H1 (cell line): Measurements from ENCODE around the gene MYH10. TPM values are rescaled to one million over a fixed set of nuclear protein-coding genes. Genes with fewer than 3 reads are reported as not detected.

Source experiments
- CTCF ChIA-PET: fragments of 300-600 bp; sonication (Branson Sonifier 250); formaldehyde crosslinking; loops from one replicate; lab custom pipeline; 2021; ENCODE audit not compliant: partially characterized antibody; lab: Charles Lee
- POLR2A ChIA-PET: fragments of 300-600 bp; sonication (Branson Sonifier 250); formaldehyde crosslinking; loops from one replicate; lab custom pipeline; 2021; ENCODE audit warnings: inconsistent platforms; ENCODE audit not compliant: partially characterized antibody; lab: Charles Lee
- DNase-seq, 2 experiments: peaks; one replicate each; pipeline versions ENCODE4 v3.0.0 to v3.0.0-alpha.2; 2010 to 2022; ENCODE audit warnings: low spot score in 2 of 2, low read depth in 1 of 2, mixed read lengths in 1 of 2
- FAIRE-seq: peaks from 2 replicates; lab custom pipeline; 2011; peaks lifted over from hg19 to GRCh38; lab: Jason Lieb, UNC
- H2AFZ ChIP-seq: 2 replicates; pipeline ENCODE4 v1.8.1; 2012; ENCODE audit warnings: low read length, inconsistent platforms
- H2AK5ac ChIP-seq: 2 replicates; pipeline ENCODE4 v1.6.1; 2013; ENCODE audit warnings: low read depth, low read length
- H2BK120ac ChIP-seq: replicated peaks from 2 replicates; pipeline ENCODE3; 2013; ENCODE audit warnings: low read depth, low read length, inconsistent platforms
- H2BK12ac ChIP-seq: 2 replicates; pipeline ENCODE4 v1.6.1; 2013; ENCODE audit warnings: low read depth, low read length
- H2BK15ac ChIP-seq: 2 replicates; pipeline ENCODE4 v1.6.1; 2013; ENCODE audit warnings: low read length
- H2BK20ac ChIP-seq: 2 replicates; pipeline ENCODE4 v1.6.1; 2013; ENCODE audit warnings: low read length
- H2BK5ac ChIP-seq: 2 replicates; pipeline ENCODE4 v1.6.1; 2013; ENCODE audit warnings: low read depth, low read length
- H3K14ac ChIP-seq: 2 replicates; pipeline ENCODE4 v1.6.1; 2013; ENCODE audit warnings: inconsistent platforms; ENCODE audit not compliant: insufficient read length
- H3K18ac ChIP-seq: 2 replicates; pipeline ENCODE4 v1.6.1; 2013; ENCODE audit warnings: low read length; ENCODE audit errors: extremely low read depth
- H3K23ac ChIP-seq: 2 replicates; pipeline ENCODE4 v1.6.1; 2013; ENCODE audit warnings: inconsistent platforms; ENCODE audit not compliant: insufficient read length
- H3K23me2 ChIP-seq: 2 replicates; pipeline ENCODE4 v1.6.1; 2013; ENCODE audit warnings: low read depth, low read length
- H3K27ac ChIP-seq: 2 replicates; pipeline ENCODE4 v1.6.1; 2011; ENCODE audit warnings: low read depth, low read length, inconsistent platforms
- H3K27me3 ChIP-seq, 4 experiments: replicated peaks in 1 of 4; 1 replicate in 1 of 4; 2 replicates in 3 of 4; pipeline versions ENCODE4 v1.6.1 to v1.8.1; 2011 to 2013; ENCODE audit warnings: low read length in 3 of 4, mild to moderate bottlenecking in 3 of 4, inconsistent platforms in 2 of 4, mixed read lengths in 2 of 4, moderate library complexity in 1 of 4; ENCODE audit not compliant: control insufficient read depth in 3 of 4, insufficient read depth in 3 of 4; ENCODE audit errors: extremely low read depth in 1 of 4
- H3K36me3 ChIP-seq, 4 experiments: 2 replicates each; pipeline versions ENCODE4 v1.6.1 to v1.8.1; 2011 to 2013; ENCODE audit warnings: mild to moderate bottlenecking in 4 of 4, low read length in 3 of 4, moderate library complexity in 2 of 4, control low read depth in 1 of 4, inconsistent platforms in 1 of 4; ENCODE audit not compliant: insufficient read depth in 4 of 4, control insufficient read depth in 2 of 4
- H3K4ac ChIP-seq: replicated peaks from 2 replicates; pipeline ENCODE3; 2013; ENCODE audit warnings: low read length, low read depth, mixed read lengths, inconsistent platforms; ENCODE audit not compliant: insufficient read length
- H3K4me1 ChIP-seq, 4 experiments: replicated peaks in 1 of 4; 1 replicate in 1 of 4; 2 replicates in 3 of 4; pipeline versions ENCODE4 v1.6.1 to v1.8.1; 2011 to 2013; ENCODE audit warnings: low read length in 3 of 4, inconsistent platforms in 2 of 4, mixed read lengths in 1 of 4; ENCODE audit not compliant: insufficient read depth in 4 of 4, control insufficient read depth in 3 of 4
- H3K4me2 ChIP-seq, 2 experiments: 2 replicates each; pipeline versions ENCODE4 v1.6.1 to v1.8.1; 2011 to 2013; ENCODE audit warnings: low read depth in 2 of 2, low read length in 2 of 2, control low read depth in 1 of 2, inconsistent platforms in 1 of 2, mild to moderate bottlenecking in 1 of 2; ENCODE audit not compliant: insufficient read depth in 1 of 2
- H3K4me3 ChIP-seq, 4 experiments: fragments of 200-600, 300-600 bp in 1 of 4; sonication (generic), shearing (Covaris generic), sonication (Bioruptor Twin) in 1 of 4; 2 replicates each; pipeline versions ENCODE4 v1.5.1 to v1.8.1; 2011 to 2016; ENCODE audit warnings: low read length in 4 of 4, low read depth in 3 of 4, control low read depth in 2 of 4, inconsistent platforms in 2 of 4, mild to moderate bottlenecking in 2 of 4, mixed read lengths in 1 of 4, moderate library complexity in 1 of 4; ENCODE audit not compliant: insufficient read depth in 2 of 4; ENCODE audit errors: extremely low read depth in 1 of 4
- H3K56ac ChIP-seq: replicated peaks from 2 replicates; pipeline ENCODE3; 2013; ENCODE audit warnings: low read depth, mild to moderate bottlenecking, mixed read lengths, low read length, inconsistent platforms; ENCODE audit not compliant: insufficient read length
- H3K79me1 ChIP-seq: 2 replicates; pipeline ENCODE4 v1.6.1; 2013; ENCODE audit warnings: low read depth, low read length, control low read depth
- H3K79me2 ChIP-seq, 2 experiments: 2 replicates each; pipeline versions ENCODE4 v1.6.1 to v1.8.1; 2012 to 2013; ENCODE audit warnings: low read length in 2 of 2, mild to moderate bottlenecking in 2 of 2, inconsistent platforms in 1 of 2; ENCODE audit not compliant: insufficient read depth in 2 of 2, control insufficient read depth in 1 of 2
- H3K9ac ChIP-seq, 4 experiments: replicated peaks in 1 of 4; 1 replicate in 1 of 4; 2 replicates in 3 of 4; pipeline versions ENCODE4 v1.6.1 to v1.8.1; 2011 to 2013; ENCODE audit warnings: low read depth in 3 of 4, low read length in 3 of 4, control low read depth in 2 of 4, mild to moderate bottlenecking in 2 of 4, moderate library complexity in 2 of 4, inconsistent platforms in 1 of 4; ENCODE audit errors: extremely low read depth in 1 of 4
- H3K9me3 ChIP-seq, 2 experiments: 2 replicates each; pipeline versions ENCODE4 v1.6.1 to v1.8.1; 2012 to 2013; ENCODE audit warnings: mild to moderate bottlenecking in 2 of 2, moderate library complexity in 2 of 2, control low read depth in 1 of 2, inconsistent platforms in 1 of 2, low read depth in 1 of 2, low read length in 1 of 2, mixed read lengths in 1 of 2; ENCODE audit not compliant: insufficient read depth in 2 of 2
- H4K20me1 ChIP-seq, 2 experiments: replicated peaks in 1 of 2; 2 replicates each; pipeline versions ENCODE3 to v1.8.1; 2011 to 2013; ENCODE audit warnings: inconsistent platforms in 2 of 2, low read length in 2 of 2, mild to moderate bottlenecking in 1 of 2; ENCODE audit not compliant: insufficient read depth in 2 of 2, control insufficient read depth in 1 of 2
- H4K5ac ChIP-seq: 2 replicates; pipeline ENCODE4 v1.6.1; 2013; ENCODE audit warnings: low read length, low read depth, mixed read lengths, inconsistent platforms; ENCODE audit not compliant: insufficient read length
- H4K8ac ChIP-seq: 2 replicates; pipeline ENCODE4 v1.8.0; 2013; ENCODE audit warnings: mild to moderate bottlenecking, moderate library complexity, low read length, inconsistent platforms; ENCODE audit not compliant: insufficient read depth; ENCODE audit errors: extremely low read depth
- H4K91ac ChIP-seq: replicated peaks from 2 replicates; pipeline ENCODE3; 2013; ENCODE audit warnings: low read length, mixed read lengths, inconsistent platforms; ENCODE audit not compliant: insufficient read length
- FOSL1 ChIP-seq: IDR thresholded peaks from 2 replicates; pipeline ENCODE4 v1.6.1; 2011; ENCODE audit warnings: mild to moderate bottlenecking, low read depth, low read length, moderate library complexity; ENCODE audit not compliant: insufficient read depth
- RFX5 ChIP-seq: IDR thresholded peaks from 2 replicates; pipeline ENCODE4 v1.6.1; 2011; ENCODE audit warnings: low read depth, low read length, improper control_type of control experiment, borderline replicate concordance
- SRF ChIP-seq: IDR thresholded peaks from 2 replicates; pipeline ENCODE4 v1.6.1; 2011; ENCODE audit warnings: mild to moderate bottlenecking, low read depth, low read length, moderate library complexity
- WGBS, 2 experiments: shearing (Covaris generic) in 1 of 2; methylation state at CpG; one replicate each; pipeline versions ENCODE4 v1.1.6 to v1.1.7; 2013 to 2015; ENCODE audit warnings: low lambda C conversion rate in 2 of 2, mixed read lengths in 2 of 2, inconsistent platforms in 1 of 2, low coverage in 1 of 2, missing lambda C conversion rate in 1 of 2; ENCODE audit not compliant: insufficient replicate concordance in 2 of 2, insufficient coverage in 1 of 2, insufficient read length in 1 of 2; ENCODE audit errors: extremely low coverage in 1 of 2, missing lambda C conversion rate in 1 of 2; 5-methylcytosine and 5-hydroxymethylcytosine counted together
- polyA plus RNA-seq, 7 experiments: library from polyadenylated mRNA; depleted of rRNA in 3 of 7; stranded (reverse) in 5 of 7; unstranded in 2 of 7; fragments of >200 nt in 5 of 7; fragments of 200-250 nt in 2 of 7; gene quantifications; 1 replicate in 5 of 7; 2 replicates in 1 of 7; 4 replicates in 1 of 7; pipeline versions ENCODE4 v1.2.1 to v1.2.3, GENCODE V29; 2011 to 2013; ENCODE audit warnings: missing spikeins in 2 of 7, mixed read lengths in 2 of 7
- total RNA-seq: library from RNA; stranded (reverse); fragmentation: NEBNext Ultra II Directional; extraction: Animal tissue kit (Norgen Biotek cat#: 25700); gene quantifications from 2 replicates; pipeline ENCODE4 v1.2.1, GENCODE V29; 2021

The MYH10 gene
- total and polyA plus RNA-seq, 2 of the 8 experiments (the other 6 are each of a cell fraction or from before 2014, with no cell fraction given), result 64.1 to 289 TPM

- H3K23me2 ChIP-seq, result no peaks in the 10 kb centered on the region
- H2AFZ ChIP-seq, result no peak overlapping the region
- peaks cover 12% of the 10 kb centered on the region for H3K79me1 ChIP-seq
- POLR2A ChIA-PET, result interaction anchor here (0.7 kb wide), 1 partner anchor 60 kb away, joined by 3 read pairs; no protein-coding TSS in a partner anchor
- H3K4me3 ChIP-seq, result no peak overlapping the region
- TF ChIP-seq FOSL1, result no peak
- TF ChIP-seq SRF, result no peak
- no peak for TF ChIP-seq RFX5
- no peak overlapping the region for H3K4ac ChIP-seq
- H3K27me3 ChIP-seq, result no peaks in the 10 kb centered on the region
- H2BK5ac ChIP-seq, result no peak overlapping the region
- 79% methylated on average over 5 of the region's 5 CpGs; no CpG with 5 or more reads in 1 of the 2 experiments for WGBS, 2 experiments
- H3K79me2 ChIP-seq, result no peaks in the 10 kb centered on the region; a peak in 1 of 4 replicates
- no peak overlapping the region for H2BK15ac ChIP-seq
- no peak overlapping the region for H3K23ac ChIP-seq
- peaks cover 0 to 5% of the 10 kb centered on the region in 2 experiments for H4K20me1 ChIP-seq
- H2AK5ac ChIP-seq, result no peak overlapping the region
- no peak overlapping the region for H2BK20ac ChIP-seq
- no peaks in the 10 kb centered on the region for H3K9me3 ChIP-seq
- H3K9ac ChIP-seq, result no peak overlapping the region
- no peak overlapping the region for H3K56ac ChIP-seq
- no peak overlapping the region for H4K5ac ChIP-seq
- no peak for DNase-seq
- no peak overlapping the region for H4K8ac ChIP-seq
- no peak overlapping the region for H2BK12ac ChIP-seq
- H3K14ac ChIP-seq, result no peak overlapping the region
- H3K4me2 ChIP-seq, result no peak overlapping the region
- no peak for FAIRE-seq
- H3K4me1 ChIP-seq, result peaks cover 0 to 6% (median 0%) of the 10 kb centered on the region in 4 experiments; a peak in 1 of 7 replicates
- CTCF ChIA-PET, result no interaction called here
- H3K36me3 ChIP-seq, result peaks cover 5 to 29% (median 12%) of the 10 kb centered on the region in 4 experiments; a peak in 7 of 8 replicates
- H3K27ac ChIP-seq, result no peak overlapping the region
- H3K18ac ChIP-seq, result no peak overlapping the region
- no peak overlapping the region for H2BK120ac ChIP-seq
- no peak overlapping the region for H4K91ac ChIP-seq
Measured at GRCh38 chr17:8462564-8462963, 168.0 kb downstream of the MYH10 start.
